ENCODE results near the gene SPTBN4.
"Not testable (repeated sequence)": the region's sequence is repeated elsewhere in the genome, so short reads cannot be mapped to it uniquely, and the experiment has no call there.

SPTBN4 gene

GRCh38 chr19:40465557-40466218, 1.1 kb upstream of the SPTBN4 start, which contains the start of gene BLVRB:
TSS of gene BLVRB (minus strand) at chr19:40465745. CDS start at chr19:40465688, 57 bp downstream.
- DNase-seq, result peak; percentile 100

GRCh38 chr19:40466219-40466984, 399 bp upstream of the SPTBN4 start:
- DNase-seq, result peak; percentile 48

DNA sequence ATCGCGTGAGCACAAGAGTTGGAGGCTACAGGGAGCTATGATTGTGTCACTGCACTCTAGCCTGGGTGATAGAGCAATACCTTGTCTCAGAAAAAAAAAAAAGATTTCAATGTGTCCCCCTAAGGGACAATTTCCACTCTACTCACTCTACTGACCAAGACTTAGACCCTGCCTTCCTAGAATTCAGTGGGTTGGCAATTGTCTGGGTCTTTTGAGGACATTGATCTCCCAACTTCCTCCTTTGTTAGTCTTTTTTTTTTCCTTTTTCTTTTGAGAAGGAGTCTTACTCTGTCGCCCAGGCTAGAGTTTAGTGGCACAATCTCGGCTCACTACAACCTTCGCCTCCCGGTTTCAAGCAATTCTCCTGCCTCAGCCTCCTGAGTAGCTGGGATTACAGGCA, 2.2 kb downstream of the SPTBN4 start:
- DNase-seq, result no peak

DNA sequence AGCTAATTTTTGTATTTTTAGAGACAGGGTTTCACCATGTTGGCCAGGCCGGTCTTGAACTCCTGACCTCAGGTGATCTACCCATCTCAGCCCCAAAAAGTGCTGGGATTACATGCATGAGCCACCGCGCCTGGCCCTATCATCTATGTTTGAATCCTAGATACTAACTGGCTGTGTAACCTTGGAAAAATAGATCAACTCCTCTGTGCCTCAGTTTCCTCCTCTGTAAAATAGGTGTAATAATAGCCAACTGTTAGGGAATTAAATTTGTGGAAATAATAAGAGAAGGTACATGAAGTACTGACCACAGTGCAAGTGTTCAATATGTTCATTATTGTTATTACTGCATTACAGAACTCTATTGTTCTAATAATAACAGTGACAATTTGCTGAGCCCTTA, 4.3 kb downstream of the SPTBN4 start:
- DNase-seq, result no peak

- no peak for DNase-seq
Observed at GRCh38 chr19:40472516-40472915, 5.7 kb downstream of the SPTBN4 start.

GRCh38 chr19:40474737-40475136, 7.9 kb downstream of the SPTBN4 start:
- DNase-seq, result no peak

- DNase-seq, result not testable (repeated sequence)
Observed at GRCh38 chr19:40475878-40476644, 9.3 kb downstream of the SPTBN4 start.

- no peak for DNase-seq
Observed at GRCh38 chr19:40486017-40486416, 19.2 kb downstream of the SPTBN4 start.

GRCh38 chr19:40489882-40490230, 23.1 kb downstream of the SPTBN4 start:
- no peak for DNase-seq

GRCh38 chr19:40492274-40492673, 25.5 kb downstream of the SPTBN4 start:
- no peak for DNase-seq

DNA sequence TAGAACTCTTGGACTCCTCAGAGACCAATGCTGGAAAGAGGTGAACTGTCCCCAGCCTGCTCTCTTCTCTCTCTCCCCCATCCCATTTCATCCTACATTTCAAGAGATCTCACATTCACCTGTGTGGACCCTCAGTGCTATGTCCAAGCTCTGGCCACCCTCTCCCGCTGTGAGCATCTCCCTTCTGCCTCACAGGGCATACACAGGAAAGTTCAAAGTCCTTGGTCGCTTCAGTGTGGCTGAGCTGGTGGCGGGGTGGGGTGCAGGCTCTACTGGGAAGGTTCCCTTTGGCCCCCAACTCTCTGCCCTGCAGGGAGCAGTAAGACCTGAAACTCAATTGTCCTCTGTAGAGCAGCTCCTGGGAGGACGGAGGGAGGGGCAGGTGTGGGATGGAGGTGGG, 27.0 kb downstream of the SPTBN4 start:
- no peak for DNase-seq

DNA sequence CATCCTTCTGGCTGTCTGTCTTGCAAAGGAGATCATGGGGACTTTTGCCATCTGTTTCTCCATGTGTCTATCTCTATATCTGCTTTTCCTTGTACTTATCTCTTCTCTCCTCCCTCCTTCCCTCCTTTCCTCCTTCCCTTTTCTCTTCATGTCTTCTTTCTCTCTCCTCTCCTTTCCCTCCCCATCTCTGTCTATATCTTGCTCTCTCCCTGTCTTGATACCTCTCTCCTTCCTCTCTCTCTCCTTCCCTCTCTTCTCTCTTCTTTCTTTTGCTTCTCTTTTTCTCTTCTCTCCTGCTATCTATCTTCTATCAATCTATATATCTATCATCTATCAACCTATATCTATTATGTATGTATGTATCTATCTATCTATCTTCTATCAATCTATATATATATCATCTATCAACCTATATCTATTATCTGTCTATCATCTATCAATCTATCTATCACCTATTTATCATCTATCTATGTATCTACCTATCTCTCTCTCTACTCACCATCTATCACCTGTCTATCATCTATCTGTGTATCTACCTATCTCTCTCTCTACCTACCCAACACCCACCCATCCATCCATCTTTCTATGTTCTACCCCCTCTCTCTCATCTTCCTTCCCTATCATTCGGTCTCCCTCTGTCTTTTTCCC, 27.5 kb downstream of the SPTBN4 start:
- DNase-seq, result no peak

DNA sequence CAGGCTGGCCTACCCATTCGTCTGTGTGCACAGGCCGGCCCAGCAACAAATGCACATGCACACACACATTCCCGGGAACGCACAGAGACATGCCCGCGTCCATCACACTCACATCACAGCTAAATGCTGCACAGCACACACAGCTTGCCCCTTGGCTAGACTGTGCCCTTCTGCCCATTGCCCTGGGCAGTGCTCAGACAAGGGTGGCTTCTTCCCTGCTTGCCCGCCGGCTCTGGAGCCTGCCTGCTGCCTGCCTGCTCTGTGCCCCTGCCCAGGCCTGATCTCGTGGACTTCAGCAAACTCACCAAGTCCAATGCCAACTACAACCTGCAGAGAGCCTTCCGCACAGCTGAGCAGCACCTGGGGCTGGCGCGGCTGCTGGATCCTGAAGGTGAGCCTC, 30.4 kb downstream of the SPTBN4 start:
- DNase-seq, result no peak

DNA sequence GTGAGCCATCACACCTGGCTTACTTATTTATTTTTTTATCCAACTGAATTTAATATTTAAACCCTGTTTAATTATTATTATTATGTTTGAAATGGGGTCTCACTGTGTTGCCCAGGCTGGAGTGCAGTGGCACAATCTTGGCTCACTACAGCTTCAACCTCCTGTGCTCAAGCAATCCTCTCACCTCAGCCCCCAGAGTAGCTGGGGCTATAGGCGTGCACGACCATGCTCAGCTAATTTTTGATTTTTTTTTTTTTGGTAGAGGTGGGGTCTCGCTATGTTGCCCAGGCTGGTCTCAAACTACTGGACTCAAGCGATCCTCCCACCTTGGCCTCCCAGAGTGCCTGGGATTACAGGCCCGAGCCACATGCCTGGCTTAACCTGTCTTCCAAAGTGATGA, 32.5 kb downstream of the SPTBN4 start:
- no peak for DNase-seq

- DNase-seq, result not testable (repeated sequence)
Observed at GRCh38 chr19:40500678-40501530, 34.1 kb downstream of the SPTBN4 start.

DNA sequence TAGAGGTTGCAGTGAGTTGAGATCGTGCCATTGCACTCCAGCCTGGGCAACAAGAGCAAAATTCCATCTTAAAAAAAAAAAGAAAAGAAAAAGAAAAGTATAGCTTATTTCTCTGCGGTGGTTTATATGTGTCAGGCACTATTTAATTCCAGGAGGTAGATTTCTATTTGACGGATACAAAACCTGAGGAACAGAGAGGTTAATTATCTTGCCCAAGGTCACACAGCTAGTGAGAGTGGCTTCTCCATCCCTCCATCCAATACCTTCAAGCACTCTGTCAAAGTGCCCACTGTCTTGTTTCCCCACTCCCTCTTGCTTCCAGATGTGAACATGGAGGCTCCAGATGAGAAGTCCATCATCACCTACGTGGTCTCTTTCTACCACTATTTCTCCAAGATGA, 34.8 kb downstream of the SPTBN4 start:
- no peak for DNase-seq

- no peak for DNase-seq
Observed at GRCh38 chr19:40502081-40502480, 35.3 kb downstream of the SPTBN4 start.

GRCh38 chr19:40502647-40503319, 36.0 kb downstream of the SPTBN4 start:
- DNase-seq, result no peak

DNA sequence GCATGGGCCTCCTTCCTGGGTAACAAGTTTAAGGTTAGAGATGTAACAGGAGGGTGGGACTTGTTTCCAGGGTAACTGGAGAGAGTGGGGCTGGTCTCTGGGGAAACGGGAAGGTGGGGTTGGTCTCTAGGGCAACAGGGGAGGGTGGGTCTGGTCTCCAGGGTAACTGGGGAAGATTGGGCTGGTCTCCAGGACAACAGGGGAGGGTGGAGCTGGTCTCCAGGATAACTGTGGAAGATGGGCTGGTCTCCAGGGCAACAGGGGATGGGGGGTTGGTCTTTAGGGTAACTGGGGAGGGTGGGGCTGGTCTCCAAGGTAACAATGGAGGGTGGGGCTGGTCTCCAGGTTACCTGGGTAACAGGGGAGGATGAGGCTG, 36.5 kb downstream of the SPTBN4 start:
- DNase-seq, result no peak

GRCh38 chr19:40506099-40506498, 39.3 kb downstream of the SPTBN4 start:
- DNase-seq, result no peak

DNA sequence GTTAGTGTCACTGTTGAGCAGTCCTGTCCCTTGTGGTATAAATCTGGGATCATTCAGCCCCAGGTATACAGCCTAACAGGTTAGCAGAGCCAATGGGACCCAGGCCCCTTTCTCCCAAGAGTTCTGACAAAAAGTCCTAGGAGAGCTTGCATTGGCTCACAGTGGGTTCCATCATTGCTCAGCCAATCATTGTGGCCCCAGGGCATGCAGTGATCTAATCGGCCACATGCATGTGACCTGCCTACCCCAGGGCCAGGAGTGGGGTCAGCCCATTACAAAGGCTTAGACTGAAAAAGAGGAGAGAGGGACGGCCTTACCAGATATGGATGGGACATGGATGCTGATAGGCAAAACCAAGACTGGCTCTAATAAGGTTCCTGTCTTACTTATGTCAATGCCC, 41.1 kb downstream of the SPTBN4 start:
- DNase-seq, result no peak

DNA sequence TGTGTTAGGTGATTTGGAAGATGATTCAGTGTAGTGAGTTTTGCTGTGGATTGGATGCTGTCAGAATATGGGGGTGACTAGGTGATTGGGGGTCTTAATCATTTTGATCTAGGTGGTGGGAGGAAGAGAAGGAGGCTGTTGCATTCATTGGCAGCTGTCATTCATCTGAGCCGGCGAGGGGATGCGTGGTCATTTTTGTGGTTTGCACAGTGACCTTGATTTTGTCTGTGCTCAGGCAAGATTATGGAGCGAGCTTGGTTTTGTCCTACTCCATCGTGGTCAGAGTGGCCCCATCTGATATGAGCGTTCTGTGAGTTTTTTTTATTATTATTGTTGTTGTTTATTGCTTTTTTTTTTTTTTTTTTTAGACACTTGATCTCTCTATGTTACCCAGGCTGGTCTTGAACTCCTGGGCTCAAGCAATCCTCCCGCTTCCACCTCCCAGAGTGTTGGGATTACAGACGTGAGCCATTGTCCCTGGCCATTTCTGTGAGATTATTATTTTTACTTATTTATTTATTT, 42.0 kb downstream of the SPTBN4 start:
- DNase-seq, result no peak

Measured in hematopoietic multipotent progenitor cell treated with erythropoietin and hydrocortisone succinate and interleukin-3 and kit ligand, for 6 days (in vitro differentiated cells).